K562 (cell line): ENCODE measurements around the gene ZNF768. TPM values are rescaled to one million over a fixed set of nuclear protein-coding genes. Genes with fewer than 3 reads are reported as not detected.
A peak's percentile ranks its signal among the peaks of the same experiment; 100 is the strongest.

ENCODE experiments used
- AFF4 ChIP-seq: sonication (generic); formaldehyde crosslinking; IDR thresholded peaks from 2 replicates; pipeline ENCODE4 v1.8.0; 2023; ENCODE audit warnings: mild to moderate bottlenecking, missing genetic modification reagents
- ATF1 ChIP-seq, 2 experiments: fragments of 450-650 bp in 1 of 2; IDR thresholded peaks; 2 replicates each; pipeline ENCODE4 v1.6.1; 2016; ENCODE audit warnings: missing compliant biosample characterization in 1 of 2, missing genetic modification characterization in 1 of 2
- BRD9 ChIP-seq: fragments of 450-650 bp; IDR thresholded peaks from 2 replicates; pipeline ENCODE4 v1.6.1; 2018; ENCODE audit warnings: low read depth; ENCODE audit not compliant: partially characterized antibody
- CEBPG ChIP-seq, 3 experiments: fragments of 200-800 bp in 1 of 3; sonication (Bioruptor generic) in 1 of 3; sonication (generic) in 1 of 3; formaldehyde crosslinking in 1 of 3; IDR thresholded peaks in 2 of 3; conservative IDR thresholded peaks in 1 of 3; 2 replicates each; pipeline versions ENCODE4 v1.6.1 to v1.8.0; 2016 to 2022; ENCODE audit warnings: missing compliant biosample characterization in 2 of 3, missing genetic modification characterization in 2 of 3, mild to moderate bottlenecking in 1 of 3, missing genetic modification reagents in 1 of 3
- CREM ChIP-seq: IDR thresholded peaks from 2 replicates; pipeline ENCODE4 v1.6.1; 2014; ENCODE audit warnings: antibody characterized with exemption, low read depth
- EWSR1 ChIP-seq: fragments of 450-650 bp; IDR thresholded peaks from 2 replicates; pipeline ENCODE4 v1.6.1; 2018; ENCODE audit warnings: borderline replicate concordance, mild to moderate bottlenecking, low read depth, moderate library complexity; ENCODE audit not compliant: partially characterized antibody
- GABPA ChIP-seq: fragments of 200-800 bp; sonication (Bioruptor generic); conservative IDR thresholded peaks from 2 replicates; pipeline ENCODE4 v1.6.1; 2016; ENCODE audit warnings: low read depth, missing genetic modification characterization, missing compliant biosample characterization
- HDAC6 ChIP-seq: IDR thresholded peaks from 2 replicates; pipeline ENCODE4 v1.6.1; 2012; ENCODE audit warnings: low read depth, mild to moderate bottlenecking, control low read depth, inconsistent platforms, low read length, moderate library complexity
- MEIS2 ChIP-seq: fragments of 450-650 bp; IDR thresholded peaks from 2 replicates; pipeline ENCODE4 v1.6.1; 2014; ENCODE audit warnings: mild to moderate bottlenecking; ENCODE audit not compliant: partially characterized antibody
- RAD51 ChIP-seq: fragments of 450-650 bp; IDR thresholded peaks from 2 replicates; pipeline ENCODE4 v1.7.1; 2016; ENCODE audit warnings: low read depth, mild to moderate bottlenecking, borderline replicate concordance
- SP1 ChIP-seq: sonication (generic); formaldehyde crosslinking; IDR thresholded peaks from 2 replicates; pipeline ENCODE4 v1.8.1; 2022; ENCODE audit warnings: mild to moderate bottlenecking, missing genetic modification reagents
- STAT5B ChIP-seq: fragments of 250-450 bp; sonication (Bioruptor Pico); IDR thresholded peaks from 2 replicates; pipeline ENCODE4 v1.8.0; 2021; ENCODE audit warnings: mild to moderate bottlenecking, inconsistent platforms
- TSHZ1 ChIP-seq: fragments of 250-450 bp; sonication (Bioruptor Pico); IDR thresholded peaks from 2 replicates; pipeline ENCODE4 v1.4.0; 2020; ENCODE audit warnings: mild to moderate bottlenecking, moderate library complexity
- ZFX ChIP-seq: sonication (generic); formaldehyde crosslinking; IDR thresholded peaks from 2 replicates; pipeline ENCODE4 v1.8.0; 2022; ENCODE audit warnings: mild to moderate bottlenecking, missing genetic modification reagents, moderate library complexity
- ZNF79 ChIP-seq: fragments of 250-450 bp; sonication (Bioruptor Pico); IDR thresholded peaks from 2 replicates; pipeline ENCODE4 v1.4.0; 2020; ENCODE audit warnings: low read depth, mild to moderate bottlenecking, moderate library complexity
- polyA plus RNA-seq, 8 experiments: library from polyadenylated mRNA; depleted of rRNA in 4 of 8; stranded (reverse) in 5 of 8; unstranded in 3 of 8; fragments of >200 nt; fragmentation: Nextera tagmentation in 2 of 8; fragmentation: Illumina TruSeq in 1 of 8; extraction: Ambion mirVana in 2 of 8; extraction: Trizol in 1 of 8; gene quantifications; 2 replicates each; pipeline versions ENCODE4 v1.2.1 to v1.2.3, GENCODE V29; 2011 to 2014; ENCODE audit warnings: inconsistent platforms in 1 of 8, missing spikeins in 1 of 8
- total RNA-seq, 7 experiments: library from RNA; depleted of rRNA in 6 of 7; stranded (reverse); fragments of >200 nt in 6 of 7; fragmentation: Illumina TruSeq in 2 of 7; extraction: Trizol in 2 of 7; gene quantifications; 2 replicates each; pipeline versions ENCODE4 v1.2.1 to v1.2.3, GENCODE V29; 2011 to 2021; ENCODE audit warnings: low replicate concordance in 1 of 7
- TF ChIP-seq, protein P1 (sequence below), 3 experiments: IDR thresholded peaks in 2 of 3; conservative IDR thresholded peaks in 1 of 3; 2 replicates each; pipeline ENCODE4 v1.5.1; 2011 to 2012; ENCODE audit warnings: low read length in 3 of 3, mild to moderate bottlenecking in 3 of 3, control low read depth in 2 of 3, improper control_type of control experiment in 1 of 3, inconsistent platforms in 1 of 3, low read depth in 1 of 3, mixed read lengths in 1 of 3, moderate library complexity in 1 of 3; ENCODE audit not compliant: insufficient read depth in 2 of 3

Gene ZNF768
- total and polyA plus RNA-seq, 9 of the 15 experiments (the other 6 are each of a cell fraction or from before 2014, with no cell fraction given): 0.13 to 50.7 (median 26.9) TPM

DNA sequence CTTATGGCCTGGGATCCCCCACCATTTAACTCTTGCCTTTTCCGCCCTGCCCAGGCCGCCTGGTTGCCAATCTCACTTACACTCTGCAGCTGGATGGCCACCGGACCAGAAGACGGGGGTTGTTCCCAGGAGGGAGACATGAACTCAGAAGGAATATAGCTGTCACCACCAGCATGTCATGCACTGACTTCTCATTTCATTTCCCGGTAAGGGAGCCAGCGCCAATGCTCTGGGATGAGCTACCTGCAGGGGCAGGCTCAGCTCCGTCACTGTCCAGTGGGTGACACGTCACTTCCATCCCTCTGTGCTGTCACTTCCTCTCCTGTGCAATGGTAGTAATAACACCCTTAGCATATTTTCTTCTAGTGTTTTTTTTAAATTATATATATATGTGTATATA, 27.1 kb downstream of the ZNF768 start (continued):
- TF ChIP-seq, protein P1, sequence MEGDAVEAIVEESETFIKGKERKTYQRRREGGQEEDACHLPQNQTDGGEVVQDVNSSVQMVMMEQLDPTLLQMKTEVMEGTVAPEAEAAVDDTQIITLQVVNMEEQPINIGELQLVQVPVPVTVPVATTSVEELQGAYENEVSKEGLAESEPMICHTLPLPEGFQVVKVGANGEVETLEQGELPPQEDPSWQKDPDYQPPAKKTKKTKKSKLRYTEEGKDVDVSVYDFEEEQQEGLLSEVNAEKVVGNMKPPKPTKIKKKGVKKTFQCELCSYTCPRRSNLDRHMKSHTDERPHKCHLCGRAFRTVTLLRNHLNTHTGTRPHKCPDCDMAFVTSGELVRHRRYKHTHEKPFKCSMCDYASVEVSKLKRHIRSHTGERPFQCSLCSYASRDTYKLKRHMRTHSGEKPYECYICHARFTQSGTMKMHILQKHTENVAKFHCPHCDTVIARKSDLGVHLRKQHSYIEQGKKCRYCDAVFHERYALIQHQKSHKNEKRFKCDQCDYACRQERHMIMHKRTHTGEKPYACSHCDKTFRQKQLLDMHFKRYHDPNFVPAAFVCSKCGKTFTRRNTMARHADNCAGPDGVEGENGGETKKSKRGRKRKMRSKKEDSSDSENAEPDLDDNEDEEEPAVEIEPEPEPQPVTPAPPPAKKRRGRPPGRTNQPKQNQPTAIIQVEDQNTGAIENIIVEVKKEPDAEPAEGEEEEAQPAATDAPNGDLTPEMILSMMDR (IDR thresholded peaks at IDR 0.05 in 2 of 3, conservative IDR thresholded peaks at IDR 0.05 in 1 of 3; ENCODE audit: insufficient read depth in 2 of 3, low read depth in 1 of 3, low read length in 3 of 3): no peak
- TF ChIP-seq SP1 (CRISPR knock-in tag) (no peak), STAT5B (CRISPR knock-in tag) (no peak), RAD51 (no peak), GABPA (tag) (peak; percentile 61), ZFX (CRISPR knock-in tag) (peak; percentile 37), MEIS2 (peak; percentile 39), ZNF79 (CRISPR knock-in tag) (no peak), CREM (peak; percentile 83), AFF4 (no peak), EWSR1 (no peak), ATF1 (CRISPR knock-in tag; IDR thresholded peaks at IDR 0.05) (no peak), ATF1 (tag; IDR thresholded peaks at IDR 0.05) (0 out of 2 replicates have a peak, but pooled peaks have one; percentile 21), CEBPG (CRISPR knock-in tag; IDR thresholded peaks at IDR 0.05) (no peak), CEBPG (tag; conservative IDR thresholded peaks at IDR 0.05 in 1 of 2, IDR thresholded peaks at IDR 0.05 in 1 of 2) (no peak), BRD9 (no peak), HDAC6 (no peak), TSHZ1 (CRISPR knock-in tag) (no peak)
